K562 (cell line): Measurements from ENCODE around the gene ZNF222. TPM values are rescaled to one million over a fixed set of nuclear protein-coding genes. Genes with fewer than 3 reads are reported as not detected.

Source experiments
- C11orf30 ChIP-seq: fragments of 450-650 bp; IDR thresholded peaks from 2 replicates; pipeline ENCODE4 v1.6.1; 2016; ENCODE audit warnings: low read depth, mild to moderate bottlenecking
- CREB5 ChIP-seq: fragments of 250-450 bp; sonication (Bioruptor Pico); IDR thresholded peaks from 2 replicates; pipeline ENCODE4 v1.5.0; 2020; ENCODE audit warnings: mild to moderate bottlenecking
- CXXC5 ChIP-seq: fragments of 250-450 bp; sonication (Bioruptor Pico); IDR thresholded peaks from 2 replicates; pipeline ENCODE4 v1.8.0; 2022; ENCODE audit warnings: inconsistent platforms, mild to moderate bottlenecking, moderate library complexity
- ELF1 ChIP-seq: fragments of 200-800 bp; sonication (Bioruptor generic); IDR thresholded peaks from 2 replicates; pipeline ENCODE4 v1.6.1; 2016; ENCODE audit warnings: missing genetic modification characterization, missing compliant biosample characterization
- GATAD2A ChIP-seq: fragments of 450-650 bp; IDR thresholded peaks from 2 replicates; pipeline ENCODE4 v1.6.1; 2017
- GMEB1 ChIP-seq: fragments of 250-450 bp; sonication (Bioruptor Pico); IDR thresholded peaks from 2 replicates; pipeline ENCODE4 v1.4.0; 2020; ENCODE audit warnings: mild to moderate bottlenecking
- GTF2F1 ChIP-seq: IDR thresholded peaks from 2 replicates; pipeline ENCODE4 v1.6.1; 2011; ENCODE audit warnings: low read depth, low read length, improper control_type of control experiment
- HMG20B ChIP-seq: fragments of 250-450 bp; sonication (Bioruptor Pico); IDR thresholded peaks from 2 replicates; pipeline ENCODE4 v1.5.0; 2021; ENCODE audit warnings: mild to moderate bottlenecking
- MAZ ChIP-seq, 2 experiments: fragments of 450-650 bp in 1 of 2; sonication (generic) in 1 of 2; formaldehyde crosslinking; IDR thresholded peaks in 1 of 2; conservative IDR thresholded peaks in 1 of 2; 2 replicates each; pipeline versions ENCODE4 v1.4.0 to v1.5.0; 2020; ENCODE audit warnings: mild to moderate bottlenecking in 1 of 2, missing genetic modification reagents in 1 of 2
- MNT ChIP-seq, 2 experiments: fragments of 450-650 bp; conservative IDR thresholded peaks; 2 replicates each; pipeline ENCODE4 v1.6.1; 2017; ENCODE audit warnings: mild to moderate bottlenecking in 2 of 2, moderate library complexity in 2 of 2
- NRF1 ChIP-seq, 2 experiments: fragments of 450-650 bp; IDR thresholded peaks in 1 of 2; conservative IDR thresholded peaks in 1 of 2; 2 replicates each; pipeline ENCODE4 v1.6.1; 2014; ENCODE audit warnings: mild to moderate bottlenecking in 2 of 2
- PCBP1 ChIP-seq: fragments of 200-400 bp; formaldehyde crosslinking; IDR thresholded peaks from 2 replicates; pipeline ENCODE4 v1.6.1; 2018; ENCODE audit warnings: mild to moderate bottlenecking, low read depth, low read length; ENCODE audit not compliant: poor library complexity, severe bottlenecking
- RAD51 ChIP-seq: fragments of 450-650 bp; IDR thresholded peaks from 2 replicates; pipeline ENCODE4 v1.7.1; 2016; ENCODE audit warnings: low read depth, mild to moderate bottlenecking, borderline replicate concordance
- RBM14 ChIP-seq: fragments of 200-400 bp; formaldehyde crosslinking; IDR thresholded peaks from 2 replicates; pipeline ENCODE4 v1.6.1; 2018; ENCODE audit warnings: low read depth, mild to moderate bottlenecking, low read length, moderate library complexity, borderline replicate concordance; ENCODE audit not compliant: insufficient read depth
- ZBED1 ChIP-seq: IDR thresholded peaks from 2 replicates; pipeline ENCODE4 v1.6.1; 2014
- ZBTB9 ChIP-seq: fragments of 450-650 bp; formaldehyde crosslinking; IDR thresholded peaks from 2 replicates; pipeline ENCODE4 v1.4.0; 2020; ENCODE audit warnings: mild to moderate bottlenecking, moderate library complexity
- ZNF165 ChIP-seq: fragments of 250-450 bp; sonication (Bioruptor Pico); IDR thresholded peaks from 2 replicates; pipeline ENCODE4 v1.4.0; 2020; ENCODE audit warnings: borderline replicate concordance
- ZNF23 ChIP-seq: fragments of 250-450 bp; sonication (Bioruptor Pico); IDR thresholded peaks from 2 replicates; pipeline ENCODE4 v1.4.0; 2020; ENCODE audit warnings: mild to moderate bottlenecking
- ZNF3 ChIP-seq: fragments of 250-450 bp; sonication (Bioruptor Pico); IDR thresholded peaks from 2 replicates; pipeline ENCODE4 v1.5.0; 2021; ENCODE audit warnings: mild to moderate bottlenecking, moderate library complexity
- ZNF639 ChIP-seq, 2 experiments: fragments of 200-800 bp in 1 of 2; sonication (Bioruptor generic) in 1 of 2; sonication (generic) in 1 of 2; formaldehyde crosslinking in 1 of 2; IDR thresholded peaks in 1 of 2; conservative IDR thresholded peaks in 1 of 2; 2 replicates each; pipeline versions ENCODE4 v1.5.0 to v1.6.1; 2016 to 2020; ENCODE audit warnings: missing compliant biosample characterization in 1 of 2, missing genetic modification characterization in 1 of 2, missing genetic modification reagents in 1 of 2
- polyA plus RNA-seq, 8 experiments: library from polyadenylated mRNA; depleted of rRNA in 4 of 8; stranded (reverse) in 5 of 8; unstranded in 3 of 8; fragments of >200 nt; fragmentation: Nextera tagmentation in 2 of 8; fragmentation: Illumina TruSeq in 1 of 8; extraction: Ambion mirVana in 2 of 8; extraction: Trizol in 1 of 8; gene quantifications; 2 replicates each; pipeline versions ENCODE4 v1.2.1 to v1.2.3, GENCODE V29; 2011 to 2014; ENCODE audit warnings: inconsistent platforms in 1 of 8, missing spikeins in 1 of 8
- total RNA-seq, 7 experiments: library from RNA; depleted of rRNA in 6 of 7; stranded (reverse); fragments of >200 nt in 6 of 7; fragmentation: Illumina TruSeq in 2 of 7; extraction: Trizol in 2 of 7; gene quantifications; 2 replicates each; pipeline versions ENCODE4 v1.2.1 to v1.2.3, GENCODE V29; 2011 to 2021; ENCODE audit warnings: low replicate concordance in 1 of 7

ZNF222 gene
- total and polyA plus RNA-seq, 9 of the 15 experiments (the other 6 are each of a cell fraction or from before 2014, with no cell fraction given): 2.3 to 4.5 (median 3.0) TPM

- TF ChIP-seq ZNF165 (CRISPR knock-in tag): no peak
- no peak for TF ChIP-seq ZNF3 (CRISPR knock-in tag)
- no peak for TF ChIP-seq HMG20B (CRISPR knock-in tag)
- no peak for TF ChIP-seq RBM14
- TF ChIP-seq ZBTB9: no peak
- TF ChIP-seq GTF2F1: no peak
- TF ChIP-seq CXXC5 (CRISPR knock-in tag): 0 out of 2 replicates have a peak, but pooled peaks have one; percentile 40
- peak; percentile 96 for TF ChIP-seq ELF1
- TF ChIP-seq MNT (conservative IDR thresholded peaks at IDR 0.05): peak in 1 of 2 experiments; percentile 57; a peak in 1 of 4 replicates
- no peak for TF ChIP-seq ZNF23 (CRISPR knock-in tag)
- TF ChIP-seq NRF1 (conservative IDR thresholded peaks at IDR 0.05 in 1 of 2, IDR thresholded peaks at IDR 0.05 in 1 of 2): peak; percentile 22 to 30; a peak in 1 of 4 replicates
- TF ChIP-seq MAZ (CRISPR knock-in tag; conservative IDR thresholded peaks at IDR 0.05 in 1 of 2, IDR thresholded peaks at IDR 0.05 in 1 of 2): no peak
- TF ChIP-seq C11orf30: no peak
- TF ChIP-seq GATAD2A: no peak
- no peak for TF ChIP-seq CREB5
- TF ChIP-seq ZBED1: no peak
- TF ChIP-seq ZNF639 (CRISPR knock-in tag; conservative IDR thresholded peaks at IDR 0.05 in 1 of 2, IDR thresholded peaks at IDR 0.05 in 1 of 2): peak in 1 of 2 experiments; percentile 75; a peak in 2 of 4 replicates
- no peak for TF ChIP-seq PCBP1
- peak; percentile 12; the same call in 1 of the 2 replicates for TF ChIP-seq GMEB1
- no peak for TF ChIP-seq RAD51
Measured at GRCh38 chr19:44051650-44052402, 26.6 kb downstream of the ZNF222 start, which contains the start of gene ZNF223 (continued).
